SK-N-SH treated with all-trans-retinoic acid at 6 μM for 48 hours (cell line): ENCODE measurements around the gene GLIS2.

Experiments used
- ATAC-seq: fragments of 200-7000 bp; cut with Tn5 transposase; 3 replicates; pipeline ENCODE4 v1.9.1; 2020; ENCODE audit warnings: mild to moderate bottlenecking, moderate library complexity
- ARNTL ChIP-seq: fragments of 450-650 bp; formaldehyde crosslinking; IDR thresholded peaks from 2 replicates; pipeline ENCODE4 v1.5.0; 2020; ENCODE audit warnings: low read depth, mild to moderate bottlenecking, moderate library complexity, borderline replicate concordance
- BACH2 ChIP-seq: fragments of 250-450 bp; sonication (Bioruptor Pico); IDR thresholded peaks from 2 replicates; pipeline ENCODE4 v1.9.0; 2021; ENCODE audit warnings: mild to moderate bottlenecking, borderline replicate concordance
- CREB5 ChIP-seq: fragments of 250-450 bp; sonication (Bioruptor Pico); IDR thresholded peaks from 2 replicates; pipeline ENCODE4 v1.5.1; 2020; ENCODE audit warnings: low read depth, mild to moderate bottlenecking, moderate library complexity
- CSDC2 ChIP-seq: fragments of 250-450 bp; sonication (Bioruptor Pico); IDR thresholded peaks from 2 replicates; pipeline ENCODE4 v1.5.0; 2020; ENCODE audit warnings: mild to moderate bottlenecking, moderate library complexity
- CSRNP3 ChIP-seq: fragments of 250-450 bp; sonication (Bioruptor Pico); IDR thresholded peaks from 2 replicates; pipeline ENCODE4 v1.5.1; 2021; ENCODE audit warnings: mild to moderate bottlenecking, moderate library complexity
- ESRRG ChIP-seq: fragments of 250-450 bp; sonication (Bioruptor Pico); IDR thresholded peaks from 2 replicates; pipeline ENCODE4 v1.6.1; 2021; ENCODE audit warnings: mild to moderate bottlenecking
- GLIS3 ChIP-seq: fragments of 250-450 bp; sonication (Bioruptor Pico); IDR thresholded peaks from 2 replicates; pipeline ENCODE4 v1.5.0; 2020; ENCODE audit warnings: mild to moderate bottlenecking, moderate library complexity
- ISL1 ChIP-seq: fragments of 250-450 bp; sonication (Bioruptor Pico); IDR thresholded peaks from 2 replicates; pipeline ENCODE4 v2.1.2; 2022; ENCODE audit warnings: mild to moderate bottlenecking, moderate library complexity
- OSR1 ChIP-seq: fragments of 250-450 bp; sonication (Bioruptor Pico); IDR thresholded peaks from 2 replicates; pipeline ENCODE4 v1.8.0; 2022; ENCODE audit warnings: moderate library complexity, mild to moderate bottlenecking, inconsistent platforms
- PATZ1 ChIP-seq: fragments of 250-450 bp; sonication (Bioruptor Pico); IDR thresholded peaks from 2 replicates; pipeline ENCODE4 v1.8.0; 2020; ENCODE audit warnings: mild to moderate bottlenecking, moderate library complexity, borderline replicate concordance
- PPARA ChIP-seq: fragments of 250-450 bp; sonication (Bioruptor Pico); IDR thresholded peaks from 2 replicates; pipeline ENCODE4 v1.5.0; 2020; ENCODE audit warnings: mild to moderate bottlenecking, borderline replicate concordance
- RARB ChIP-seq: fragments of 250-450 bp; sonication (Bioruptor Pico); IDR thresholded peaks from 2 replicates; pipeline ENCODE4 v1.8.0; 2021; ENCODE audit warnings: mild to moderate bottlenecking, moderate library complexity
- SNAI2 ChIP-seq: fragments of 250-450 bp; sonication (Bioruptor Pico); IDR thresholded peaks from 2 replicates; pipeline ENCODE4 v1.5.0; 2020; ENCODE audit warnings: mild to moderate bottlenecking, moderate library complexity
- TCF4 ChIP-seq: fragments of 250-450 bp; sonication (Bioruptor Pico); IDR thresholded peaks from 2 replicates; pipeline ENCODE4 v1.8.0; 2021; ENCODE audit warnings: mild to moderate bottlenecking, moderate library complexity, borderline replicate concordance
- TOX ChIP-seq: fragments of 250-450 bp; sonication (Bioruptor Pico); IDR thresholded peaks from 2 replicates; pipeline ENCODE4 v1.8.0; 2021; ENCODE audit warnings: mild to moderate bottlenecking, moderate library complexity, borderline replicate concordance
- TSHZ2 ChIP-seq: fragments of 250-450 bp; sonication (Bioruptor Pico); IDR thresholded peaks from 2 replicates; pipeline ENCODE4 v1.5.0; 2020; ENCODE audit warnings: mild to moderate bottlenecking, moderate library complexity
- ZC3H10 ChIP-seq: fragments of 250-450 bp; sonication (Bioruptor Pico); IDR thresholded peaks from 2 replicates; pipeline ENCODE4 v1.5.1; 2021; ENCODE audit warnings: mild to moderate bottlenecking, moderate library complexity
- ZFP3 ChIP-seq: fragments of 250-450 bp; sonication (Bioruptor Pico); IDR thresholded peaks from 2 replicates; pipeline ENCODE4 v1.5.0; 2020; ENCODE audit warnings: mild to moderate bottlenecking, moderate library complexity
- ZFP30 ChIP-seq: fragments of 450-650 bp; formaldehyde crosslinking; IDR thresholded peaks from 2 replicates; pipeline ENCODE4 v1.5.0; 2022; ENCODE audit warnings: mild to moderate bottlenecking, moderate library complexity
- ZNF565 ChIP-seq: fragments of 450-650 bp; formaldehyde crosslinking; conservative IDR thresholded peaks from 2 replicates; pipeline ENCODE4 v1.5.0; 2020; ENCODE audit warnings: low read depth, mild to moderate bottlenecking, moderate library complexity
- ZNF8 ChIP-seq: fragments of 450-650 bp; formaldehyde crosslinking; IDR thresholded peaks from 2 replicates; pipeline ENCODE4 v1.5.0; 2020; ENCODE audit warnings: mild to moderate bottlenecking, moderate library complexity

The GLIS2 gene

DNA sequence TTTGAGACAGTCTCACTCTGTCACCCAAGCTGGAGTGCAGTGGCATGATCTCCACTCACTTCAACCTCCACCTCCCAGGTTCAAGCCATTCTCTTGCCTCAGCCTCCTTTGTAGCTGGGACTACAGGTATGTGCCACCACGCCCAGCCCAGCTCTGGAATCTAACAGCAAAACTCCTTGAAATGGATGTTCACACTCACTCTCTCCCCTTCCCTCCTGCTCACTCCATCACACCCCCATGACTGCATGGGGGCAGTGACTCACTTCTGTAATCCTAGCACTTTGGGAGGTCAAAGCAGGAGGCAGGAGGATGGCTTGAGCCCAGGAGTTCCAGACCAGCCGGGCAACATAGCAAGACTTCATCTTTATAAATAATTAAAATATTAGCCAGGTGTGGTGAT, 31.9 kb upstream of the GLIS2 start (continued):
- TF ChIP-seq TSHZ2 (CRISPR knock-in tag) (no peak), TCF4 (CRISPR knock-in tag) (no peak)

- no peak for ATAC-seq
- TF ChIP-seq PATZ1 (no peak), ESRRG (no peak), OSR1 (CRISPR knock-in tag) (no peak), PPARA (CRISPR knock-in tag) (no peak), RARB (CRISPR knock-in tag) (no peak), ZFP30 (CRISPR knock-in tag) (no peak), SNAI2 (CRISPR knock-in tag) (no peak), GLIS3 (CRISPR knock-in tag) (no peak), ZNF8 (CRISPR knock-in tag) (no peak), TOX (CRISPR knock-in tag) (no peak), BACH2 (CRISPR knock-in tag) (no peak)
- TF ChIP-seq, all 23 proteins: peak for 0
These were observed 30.7 kb upstream of the GLIS2 start for GRCh38 chr16:4285167-4285566.

GRCh38 chr16:4288148-4288921, 27.5 kb upstream of the GLIS2 start:
- peak; percentile 90 for ATAC-seq
- TF ChIP-seq OSR1 (CRISPR knock-in tag) (no peak), TSHZ2 (CRISPR knock-in tag) (no peak), TOX (CRISPR knock-in tag) (no peak), PATZ1 (no peak), ZC3H10 (CRISPR knock-in tag) (no peak), PPARA (CRISPR knock-in tag) (no peak), ZFP3 (no peak), ISL1 (CRISPR knock-in tag) (no peak), BACH2 (CRISPR knock-in tag) (no peak), ARNTL (no peak), CSRNP3 (CRISPR knock-in tag) (no peak), CREB5 (no peak), TCF4 (CRISPR knock-in tag) (no peak), RARB (CRISPR knock-in tag) (no peak), SNAI2 (CRISPR knock-in tag) (no peak), CSDC2 (CRISPR knock-in tag) (no peak), GLIS3 (CRISPR knock-in tag) (no peak), ZNF565 (CRISPR knock-in tag) (no peak), ESRRG (no peak), ZFP30 (CRISPR knock-in tag) (no peak)
